Fibroblast of lung (primary cell): ENCODE results near the gene CPSF4L. TPM values are rescaled to one million over a fixed set of nuclear protein-coding genes. Genes with fewer than 3 reads are reported as not detected.

Experiments
- DNase-seq, 2 donors: peaks; one replicate each; pipeline versions ENCODE4 v3.0.0 to v3.0.0-alpha.2; 2010; ENCODE audit warnings: low read depth in 2 of 2
- H2AFZ ChIP-seq: 2 replicates; pipeline ENCODE4 v1.5.1; 2012; ENCODE audit warnings: low read length, control low read depth, inconsistent platforms
- H3K27ac ChIP-seq: 2 replicates; pipeline ENCODE4 v1.5.1; 2011; ENCODE audit warnings: low read length, control low read depth; ENCODE audit not compliant: insufficient read depth
- H3K27me3 ChIP-seq: 2 replicates; pipeline ENCODE4 v1.5.1; 2011; ENCODE audit warnings: mild to moderate bottlenecking, low read length; ENCODE audit not compliant: control insufficient read depth, insufficient read depth
- H3K36me3 ChIP-seq: 2 replicates; pipeline ENCODE4 v1.5.1; 2011; ENCODE audit warnings: low read length; ENCODE audit not compliant: control insufficient read depth, insufficient read depth
- H3K4me1 ChIP-seq: 2 replicates; pipeline ENCODE4 v1.5.1; 2011; ENCODE audit warnings: low read length; ENCODE audit not compliant: control insufficient read depth, insufficient read depth; ENCODE audit errors: extremely low read depth
- H3K4me2 ChIP-seq: 2 replicates; pipeline ENCODE4 v1.5.1; 2011; ENCODE audit warnings: low read length, control low read depth; ENCODE audit not compliant: insufficient read depth; ENCODE audit errors: extremely low read depth
- H3K4me3 ChIP-seq, 4 experiments: fragments of 200-600 bp in 1 of 4; sonication (generic) in 1 of 4; replicated peaks in 1 of 4; 2 replicates each; pipeline ENCODE4 v1.5.1; 2011 to 2016; ENCODE audit warnings: low read length in 4 of 4, low read depth in 3 of 4, mild to moderate bottlenecking in 3 of 4, control low read depth in 2 of 4, inconsistent platforms in 1 of 4, mixed read lengths in 1 of 4; ENCODE audit not compliant: insufficient read depth in 1 of 4; ENCODE audit errors: control extremely low read depth in 1 of 4
- H3K79me2 ChIP-seq: 2 replicates; pipeline ENCODE4 v1.5.1; 2012; ENCODE audit warnings: mild to moderate bottlenecking, low read length, inconsistent platforms; ENCODE audit not compliant: control insufficient read depth, insufficient read depth
- H3K9ac ChIP-seq: 2 replicates; pipeline ENCODE4 v1.5.1; 2011; ENCODE audit warnings: mild to moderate bottlenecking, low read length, control low read depth; ENCODE audit not compliant: insufficient read depth
- H3K9me3 ChIP-seq: 2 replicates; pipeline ENCODE4 v1.5.1; 2012; ENCODE audit warnings: low read depth, low read length; ENCODE audit not compliant: control insufficient read depth, insufficient read depth
- H4K20me1 ChIP-seq: 2 replicates; pipeline ENCODE4 v1.5.1; 2011; ENCODE audit warnings: low read length; ENCODE audit not compliant: control insufficient read depth, insufficient read depth; ENCODE audit errors: extremely low read depth
- CTCF ChIP-seq, 2 donors: IDR thresholded peaks in 1 of 2; conservative IDR thresholded peaks in 1 of 2; 1 replicate in 1 of 2; 2 replicates in 1 of 2; pipeline ENCODE4 v1.5.1; 2011 to 2012; ENCODE audit warnings: low read length in 2 of 2, control low read depth in 1 of 2, inconsistent platforms in 1 of 2, low read depth in 1 of 2, mild to moderate bottlenecking in 1 of 2
- EZH2 ChIP-seq: IDR thresholded peaks from 2 replicates; pipeline ENCODE4 v1.5.1; 2012; ENCODE audit warnings: low read length, control low read depth, mild to moderate bottlenecking; ENCODE audit errors: missing control alignments
- polyA plus RNA-seq, 2 donors: library from polyadenylated mRNA; depleted of rRNA in 1 of 2; stranded (reverse) in 1 of 2; unstranded in 1 of 2; fragments of >200 nt; gene quantifications; 2 replicates each; pipeline ENCODE4 v1.2.1, GENCODE V29; 2011 to 2012; ENCODE audit warnings: missing spikeins in 1 of 2
- total RNA-seq: library from RNA; depleted of rRNA; stranded (reverse); fragments of >200 nt; gene quantifications from 2 replicates; pipeline ENCODE4 v1.2.1, GENCODE V29; 2014

The CPSF4L gene
- total and polyA plus RNA-seq, 2 donors (not counting 1 experiment from before 2014, with no cell fraction given), result not detected

- Histone ChIP-seq H3K9me3 (no peaks in the 10 kb centered on the region), H3K4me3 (no peak overlapping the region), H3K9ac (no peak overlapping the region), H3K79me2 (peaks cover 5% of the 10 kb centered on the region), H3K4me2 (no peak overlapping the region), H3K27me3 (no peaks in the 10 kb centered on the region), H3K4me1 (no peaks in the 10 kb centered on the region), H3K36me3 (no peaks in the 10 kb centered on the region), H4K20me1 (no peaks in the 10 kb centered on the region), H2AFZ (no peak overlapping the region), H3K27ac (no peak overlapping the region)
- no peak for DNase-seq
- TF ChIP-seq CTCF (conservative IDR thresholded peaks at IDR 0.05 in 1 of 2, IDR thresholded peaks at IDR 0.05 in 1 of 2; ENCODE audit: low read depth in 1 of 2, low read length in 2 of 2) (no peak), EZH2 (no peak)
These were observed 46.2 kb downstream of the CPSF4L start for GRCh38 chr17:73215447-73215846.

DNA sequence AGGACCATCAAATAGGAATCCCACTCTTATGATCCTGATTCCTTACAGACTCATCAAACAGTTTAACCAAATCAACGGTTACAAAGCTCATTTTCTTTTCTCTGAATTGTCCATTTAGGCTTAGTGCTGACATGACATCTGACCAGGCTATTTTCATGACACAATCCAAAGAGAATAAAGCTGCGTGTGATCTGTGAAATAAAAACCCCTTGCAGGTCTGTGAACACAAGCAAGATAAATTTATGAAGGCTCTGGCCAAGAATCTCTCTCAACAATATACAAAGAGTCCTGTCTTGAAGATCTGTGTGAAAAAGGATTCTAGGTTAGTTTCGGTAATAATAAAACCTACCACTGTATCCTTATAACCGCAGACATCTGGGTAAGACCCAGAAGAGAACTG is 46.8 kb downstream of the CPSF4L start:
- Histone ChIP-seq H3K9me3 (no peaks in the 10 kb centered on the region), H2AFZ (no peak overlapping the region), H3K4me1 (no peaks in the 10 kb centered on the region), H3K27me3 (no peaks in the 10 kb centered on the region), H3K36me3 (no peaks in the 10 kb centered on the region), H3K4me2 (no peak overlapping the region), H3K27ac (no peak overlapping the region), H4K20me1 (no peaks in the 10 kb centered on the region), H3K79me2 (peaks cover 5% of the 10 kb centered on the region), H3K9ac (no peak overlapping the region), H3K4me3 (no peak overlapping the region)
- TF ChIP-seq CTCF (conservative IDR thresholded peaks at IDR 0.05 in 1 of 2, IDR thresholded peaks at IDR 0.05 in 1 of 2; ENCODE audit: low read depth in 1 of 2, low read length in 2 of 2) (no peak), EZH2 (no peak)
- no peak for DNase-seq

- H3K79me2 ChIP-seq, result peaks cover 5% of the 10 kb centered on the region
- H4K20me1 ChIP-seq, result no peaks in the 10 kb centered on the region
- H3K4me2 ChIP-seq, result no peak overlapping the region
- no peaks in the 10 kb centered on the region for H3K4me1 ChIP-seq
- TF ChIP-seq CTCF (conservative IDR thresholded peaks at IDR 0.05 in 1 of 2, IDR thresholded peaks at IDR 0.05 in 1 of 2; ENCODE audit: low read depth in 1 of 2, low read length in 2 of 2) (no peak), EZH2 (no peak)
- no peak for DNase-seq
- no peak overlapping the region for H3K4me3 ChIP-seq
- no peaks in the 10 kb centered on the region for H3K9me3 ChIP-seq
- no peaks in the 10 kb centered on the region for H3K27me3 ChIP-seq
- H3K9ac ChIP-seq, result no peak overlapping the region
- H3K27ac ChIP-seq, result no peak overlapping the region
- H3K36me3 ChIP-seq, result peaks cover 4% of the 10 kb centered on the region
- no peak overlapping the region for H2AFZ ChIP-seq
These were observed 47.7 kb downstream of the CPSF4L start for GRCh38 chr17:73214008-73214407.
